Kidney (tissue), 14 donors: ENCODE data around the gene B3GAT1. TPM values are rescaled to one million over a fixed set of nuclear protein-coding genes. Genes with fewer than 3 reads are reported as not detected.

Experiments
- DNase-seq, 5 donors: peaks; one replicate each; pipeline ENCODE4 v3.0.0-alpha.2; 2013 to 2020
- FAIRE-seq: peaks from 2 replicates; lab custom pipeline; 2012; peaks lifted over from hg19 to GRCh38; lab: Jason Lieb, UNC
- H3K27ac ChIP-seq, 2 donors: one replicate each; pipeline ENCODE4 v1.7.0; 2013; ENCODE audit warnings: low read depth in 2 of 2, low read length in 2 of 2, inconsistent platforms in 1 of 2
- H3K27me3 ChIP-seq: one replicate; pipeline ENCODE4 v1.7.1; 2013; ENCODE audit warnings: low read length, inconsistent platforms; ENCODE audit not compliant: control insufficient read depth, insufficient read depth
- H3K36me3 ChIP-seq, 3 donors: one replicate each; pipeline versions ENCODE4 v1.7.0 to v1.7.1; 2013; ENCODE audit warnings: low read length in 3 of 3, control low read depth in 1 of 3, inconsistent platforms in 1 of 3; ENCODE audit not compliant: insufficient read depth in 3 of 3, control insufficient read depth in 2 of 3
- H3K4me1 ChIP-seq, 3 donors: one replicate each; pipeline versions ENCODE4 v1.7.0 to v1.7.1; 2013; ENCODE audit warnings: low read length in 3 of 3, inconsistent platforms in 1 of 3, low read depth in 1 of 3; ENCODE audit not compliant: control insufficient read depth in 2 of 3, insufficient read depth in 2 of 3
- H3K4me3 ChIP-seq, 3 donors: one replicate each; pipeline versions ENCODE4 v1.7.0 to v1.8.1; 2013; ENCODE audit warnings: low read length in 3 of 3, control low read depth in 1 of 3, inconsistent platforms in 1 of 3
- H3K9ac ChIP-seq, 3 donors: one replicate each; pipeline versions ENCODE4 v1.7.0 to v1.7.1; 2013; ENCODE audit warnings: low read length in 3 of 3, control low read depth in 1 of 3, inconsistent platforms in 1 of 3
- H3K9me3 ChIP-seq, 3 donors: one replicate each; pipeline versions ENCODE4 v1.7.0 to v1.7.1; 2013; ENCODE audit warnings: low read length in 3 of 3, control low read depth in 1 of 3, inconsistent platforms in 1 of 3; ENCODE audit not compliant: control insufficient read depth in 2 of 3, insufficient read depth in 1 of 3
- CTCF ChIP-seq: IDR thresholded peaks from 3 replicates; pipeline ENCODE4 v1.5.1; 2012; ENCODE audit warnings: mild to moderate bottlenecking, moderate library complexity, borderline replicate concordance; ENCODE audit not compliant: insufficient read depth; ENCODE audit errors: extremely low read depth
- intact Hi-C: fragments of 100-400 bp; cut with DNase I; formaldehyde crosslinking; loops from one replicate; pipeline ENCODE4 v1.11.1; 2022
- polyA plus RNA-seq: library from polyadenylated mRNA; stranded (reverse); fragments of 350-450 nt; fragmentation: Illumina TruSeq; extraction: RNeasy Lipid Tissue Mini Kit (QIAGEN cat#74804); gene quantifications from one replicate; pipeline ENCODE4 v1.2.3, GENCODE V29; 2014; ENCODE audit warnings: low read depth, low replicate concordance; ENCODE audit not compliant: insufficient read depth
- total RNA-seq: library from RNA; stranded (reverse); fragmentation: NEBNext Ultra II Directional; extraction: Animal tissue kit (Norgen Biotek cat#: 25700); gene quantifications from one replicate; pipeline ENCODE4 v1.2.1, GENCODE V29; 2021
- donor health status: control.
- donor health status: control.
- donor health status: control.
- donor health status: control.
- donor health status: control.
- donor health status: DM: yes; HTN: yes; CAD: no.
- donor health status: Normal renal cell carcinoma (clear cell type).

B3GAT1 gene
- total and polyA plus RNA-seq, 2 donors from 2014 or later: 0.82 to 3.7 TPM

GRCh38 chr11:134454146-134454690 lies 42.2 kb upstream of the B3GAT1 start:
- FAIRE-seq: no peak
- Histone ChIP-seq H3K4me3 (no peak overlapping the region), H3K27ac (no peak overlapping the region), H3K9ac (no peak overlapping the region), H3K9me3 (peaks cover 0 to 4% (median 0%) of the 10 kb centered on the region in 3 donors), H3K4me1 (no peaks in the 10 kb centered on the region), H3K27me3 (no peaks in the 10 kb centered on the region), H3K36me3 (no peaks in the 10 kb centered on the region)
- no peak for DNase-seq
- intact Hi-C loops: no loop called here
- TF ChIP-seq CTCF: no peak

GRCh38 chr11:134453441-134453840 lies 41.4 kb upstream of the B3GAT1 start:
- FAIRE-seq: no peak

GRCh38 chr11:134452838-134453155 lies 40.8 kb upstream of the B3GAT1 start:
- intact Hi-C loops: no loop called here
- no peak for TF ChIP-seq CTCF
- DNase-seq (no peak), FAIRE-seq (no peak)
- Histone ChIP-seq H3K4me1 (no peaks in the 10 kb centered on the region), H3K9ac (no peak overlapping the region), H3K27me3 (no peaks in the 10 kb centered on the region), H3K9me3 (peaks cover 0 to 4% (median 0%) of the 10 kb centered on the region in 3 donors), H3K36me3 (no peaks in the 10 kb centered on the region), H3K27ac (no peak overlapping the region), H3K4me3 (no peak overlapping the region)

More at GRCh38 chr11:134453441-134453840, 41.4 kb upstream of the B3GAT1 start:
- Histone ChIP-seq H3K4me3 (no peak overlapping the region), H3K36me3 (no peaks in the 10 kb centered on the region), H3K27me3 (no peaks in the 10 kb centered on the region), H3K9ac (no peak overlapping the region), H3K9me3 (peaks cover 0 to 4% (median 0%) of the 10 kb centered on the region in 3 donors), H3K27ac (no peak overlapping the region), H3K4me1 (no peaks in the 10 kb centered on the region)
- intact Hi-C loops: no loop called here
- no peak for DNase-seq
- no peak for TF ChIP-seq CTCF
